ENCODE results near the gene GRHL3.

The GRHL3 gene

GRCh38 chr1:24294716-24295371 lies 24.3 kb upstream of the GRHL3 start:
- no peak for DNase-seq (ENCODE audit: low spot score)
- TF ChIP-seq, protein P1, sequence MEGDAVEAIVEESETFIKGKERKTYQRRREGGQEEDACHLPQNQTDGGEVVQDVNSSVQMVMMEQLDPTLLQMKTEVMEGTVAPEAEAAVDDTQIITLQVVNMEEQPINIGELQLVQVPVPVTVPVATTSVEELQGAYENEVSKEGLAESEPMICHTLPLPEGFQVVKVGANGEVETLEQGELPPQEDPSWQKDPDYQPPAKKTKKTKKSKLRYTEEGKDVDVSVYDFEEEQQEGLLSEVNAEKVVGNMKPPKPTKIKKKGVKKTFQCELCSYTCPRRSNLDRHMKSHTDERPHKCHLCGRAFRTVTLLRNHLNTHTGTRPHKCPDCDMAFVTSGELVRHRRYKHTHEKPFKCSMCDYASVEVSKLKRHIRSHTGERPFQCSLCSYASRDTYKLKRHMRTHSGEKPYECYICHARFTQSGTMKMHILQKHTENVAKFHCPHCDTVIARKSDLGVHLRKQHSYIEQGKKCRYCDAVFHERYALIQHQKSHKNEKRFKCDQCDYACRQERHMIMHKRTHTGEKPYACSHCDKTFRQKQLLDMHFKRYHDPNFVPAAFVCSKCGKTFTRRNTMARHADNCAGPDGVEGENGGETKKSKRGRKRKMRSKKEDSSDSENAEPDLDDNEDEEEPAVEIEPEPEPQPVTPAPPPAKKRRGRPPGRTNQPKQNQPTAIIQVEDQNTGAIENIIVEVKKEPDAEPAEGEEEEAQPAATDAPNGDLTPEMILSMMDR (IDR thresholded peaks at IDR 0.05; ENCODE audit: extremely low read depth, missing control alignments) = no peak

- DNase-seq (ENCODE audit: low spot score) = no peak
- TF ChIP-seq, protein P1 (IDR thresholded peaks at IDR 0.05; ENCODE audit: extremely low read depth, missing control alignments) = no peak
These were observed 23.6 kb upstream of the GRHL3 start for GRCh38 chr1:24295535-24295934.

DNA sequence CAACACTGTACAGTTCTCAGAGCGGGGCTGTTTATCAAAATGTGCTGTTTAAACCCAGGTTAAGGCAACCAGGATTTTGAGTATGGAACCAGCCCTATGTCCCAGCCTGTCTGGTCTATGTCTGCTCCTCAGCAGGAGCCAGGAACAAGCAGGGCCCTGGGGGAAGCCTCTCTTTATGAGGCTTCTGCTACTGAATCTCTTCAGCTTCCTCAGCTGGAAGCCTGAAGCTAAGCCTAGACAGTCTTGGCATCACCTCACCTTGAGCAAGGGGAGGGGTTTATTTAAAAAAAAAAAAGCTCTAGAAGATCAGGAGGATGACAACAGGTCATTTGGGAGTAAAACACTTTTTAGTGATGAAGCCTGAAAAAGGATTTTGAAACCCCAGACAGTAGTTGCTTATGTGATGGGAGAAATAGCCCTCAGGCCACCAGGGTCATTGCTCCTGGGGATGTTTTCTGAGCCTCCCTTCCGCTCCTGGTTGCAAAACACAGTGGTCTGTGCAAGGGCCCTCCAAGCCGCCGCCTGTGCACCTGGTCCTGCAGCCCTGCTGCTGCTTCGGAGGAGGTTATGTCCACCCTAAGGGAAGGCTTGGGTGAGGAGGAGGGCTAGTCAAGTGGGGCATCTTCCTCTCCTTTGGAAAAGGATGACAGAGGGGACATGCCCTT lies 21.8 kb upstream of the GRHL3 start:
- DNase-seq (ENCODE audit: low spot score) = no peak

DNA sequence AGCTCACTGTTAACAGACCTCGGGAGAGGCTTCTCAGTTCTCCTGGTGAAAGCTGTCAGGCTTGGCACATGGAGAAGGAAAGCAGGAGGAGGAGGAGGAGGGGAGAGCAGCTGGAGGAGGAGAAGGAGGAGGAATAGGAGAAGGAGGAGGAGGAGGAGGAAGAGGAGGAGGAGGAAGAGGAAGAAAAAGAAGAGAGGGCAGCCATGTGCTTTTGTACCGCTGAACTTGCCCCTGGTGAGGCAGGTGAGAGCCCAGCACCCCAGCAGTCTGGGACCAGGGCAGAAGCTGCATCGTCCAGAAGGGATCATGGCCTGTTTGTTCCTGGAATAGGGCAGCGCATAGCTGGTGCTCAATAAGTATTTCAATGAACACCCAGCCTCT lies 21.3 kb upstream of the GRHL3 start:
- no peak for DNase-seq (ENCODE audit: low spot score)
- TF ChIP-seq, protein P1 (IDR thresholded peaks at IDR 0.05; ENCODE audit: extremely low read depth, missing control alignments) = no peak

More for the DNA sequence above, 21.8 kb upstream of the GRHL3 start:
- TF ChIP-seq, protein P1 (IDR thresholded peaks at IDR 0.05; ENCODE audit: extremely low read depth, missing control alignments) = no peak

GRCh38 chr1:24298606-24299005 lies 20.6 kb upstream of the GRHL3 start:
- no peak for DNase-seq (ENCODE audit: low spot score)
- TF ChIP-seq, protein P1 (IDR thresholded peaks at IDR 0.05; ENCODE audit: extremely low read depth, missing control alignments) = no peak

DNA sequence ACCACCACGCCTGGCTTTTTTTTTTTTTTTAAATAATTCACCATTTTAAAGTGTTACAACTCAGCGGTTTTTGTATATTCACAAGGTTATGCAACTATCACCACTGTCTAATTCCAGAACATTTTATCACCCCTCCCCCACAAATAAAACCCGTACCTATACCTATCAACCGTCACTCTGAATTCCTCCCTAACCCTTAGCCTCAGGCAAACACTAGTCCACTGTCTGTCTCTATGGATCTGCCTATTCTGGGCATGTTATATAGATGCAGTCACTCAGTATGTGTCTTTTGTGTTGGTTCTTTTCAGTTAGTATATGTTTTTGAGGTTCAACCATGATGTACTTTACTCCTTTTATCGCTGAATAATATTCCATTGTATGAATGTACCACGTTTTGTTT lies 19.3 kb upstream of the GRHL3 start:
- DNase-seq (ENCODE audit: low spot score) = no peak
- TF ChIP-seq, protein P1 (IDR thresholded peaks at IDR 0.05; ENCODE audit: extremely low read depth, missing control alignments) = no peak

- DNase-seq (ENCODE audit: low spot score) = no peak
- TF ChIP-seq, protein P1 (IDR thresholded peaks at IDR 0.05; ENCODE audit: extremely low read depth, missing control alignments) = no peak
These were observed 18.0 kb upstream of the GRHL3 start for GRCh38 chr1:24300971-24301784.

All from GM20000 (cell line).